IPS-18a (cell line): ENCODE data around the gene GPR158.

ENCODE experiments used
- H3K27ac ChIP-seq: one replicate; pipeline ENCODE4 v1.5.1; 2013; ENCODE audit warnings: low read length
- H3K27me3 ChIP-seq: one replicate; pipeline ENCODE4 v1.6.1; 2013; ENCODE audit warnings: mild to moderate bottlenecking, low read length; ENCODE audit not compliant: control insufficient read depth, insufficient read depth
- H3K36me3 ChIP-seq: one replicate; pipeline ENCODE4 v1.6.1; 2013; ENCODE audit warnings: low read depth, low read length; ENCODE audit not compliant: control insufficient read depth
- H3K4me1 ChIP-seq: one replicate; pipeline ENCODE4 v1.6.1; 2013; ENCODE audit warnings: low read depth, low read length; ENCODE audit not compliant: control insufficient read depth
- H3K4me3 ChIP-seq: one replicate; pipeline ENCODE4 v1.5.1; 2013; ENCODE audit warnings: low read length
- H3K9ac ChIP-seq: one replicate; pipeline ENCODE4 v1.6.1; 2013; ENCODE audit warnings: mild to moderate bottlenecking, low read length, moderate library complexity
- H3K9me3 ChIP-seq: one replicate; pipeline ENCODE4 v1.6.1; 2013; ENCODE audit warnings: low read depth, low read length; ENCODE audit not compliant: control insufficient read depth

GPR158 gene

GRCh38 chr10:25508112-25508815 lies 333.5 kb downstream of the GPR158 start:
- H3K9ac ChIP-seq = no peak overlapping the region
- H3K9me3 ChIP-seq = no peaks in the 10 kb centered on the region
- no peak overlapping the region for H3K4me3 ChIP-seq
- no peaks in the 10 kb centered on the region for H3K27me3 ChIP-seq
- H3K27ac ChIP-seq = no peak overlapping the region
- H3K36me3 ChIP-seq = no peaks in the 10 kb centered on the region
- H3K4me1 ChIP-seq = peaks cover 14% of the 10 kb centered on the region

DNA sequence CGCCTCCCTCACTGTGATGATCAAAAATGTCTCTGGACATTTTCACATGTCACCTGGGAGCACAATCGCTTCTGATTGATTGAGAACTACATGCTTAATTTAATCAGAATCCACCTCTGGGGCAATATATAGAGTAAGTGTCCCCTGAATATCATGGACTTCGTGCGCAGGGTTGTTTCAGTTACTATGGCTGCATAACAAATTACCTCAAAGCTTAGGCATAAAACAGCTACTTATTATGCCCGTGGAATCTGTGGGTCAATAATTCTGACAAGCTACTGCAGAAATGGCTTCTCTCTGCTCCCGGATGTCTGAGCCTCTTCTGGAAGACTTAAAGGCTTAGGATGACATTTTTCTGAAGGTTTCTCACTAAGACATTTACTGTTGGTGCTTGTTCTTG lies 334.4 kb downstream of the GPR158 start:
- Histone ChIP-seq H3K27ac (no peak overlapping the region), H3K9ac (no peak overlapping the region), H3K9me3 (no peaks in the 10 kb centered on the region), H3K36me3 (no peaks in the 10 kb centered on the region), H3K4me1 (peaks cover 14% of the 10 kb centered on the region), H3K4me3 (no peak overlapping the region), H3K27me3 (no peaks in the 10 kb centered on the region)

- Histone ChIP-seq H3K27ac (no peak overlapping the region), H3K9ac (no peak overlapping the region), H3K36me3 (no peaks in the 10 kb centered on the region), H3K4me3 (no peak overlapping the region), H3K9me3 (no peaks in the 10 kb centered on the region), H3K4me1 (no peaks in the 10 kb centered on the region), H3K27me3 (no peaks in the 10 kb centered on the region)
These were observed 347.5 kb downstream of the GPR158 start for GRCh38 chr10:25522294-25522693.

GRCh38 chr10:25522946-25523608 lies 348.3 kb downstream of the GPR158 start:
- no peak overlapping the region for H3K27ac ChIP-seq
- H3K36me3 ChIP-seq = no peaks in the 10 kb centered on the region
- H3K9ac ChIP-seq = no peak overlapping the region
- no peaks in the 10 kb centered on the region for H3K4me1 ChIP-seq
- no peak overlapping the region for H3K4me3 ChIP-seq
- H3K9me3 ChIP-seq = no peaks in the 10 kb centered on the region
- H3K27me3 ChIP-seq = no peaks in the 10 kb centered on the region

- Histone ChIP-seq H3K27ac (no peak overlapping the region), H3K36me3 (no peaks in the 10 kb centered on the region), H3K4me1 (no peaks in the 10 kb centered on the region), H3K4me3 (no peak overlapping the region), H3K9me3 (no peaks in the 10 kb centered on the region), H3K27me3 (no peaks in the 10 kb centered on the region), H3K9ac (no peak overlapping the region)
These were observed 355.5 kb downstream of the GPR158 start for GRCh38 chr10:25530306-25530705.

DNA sequence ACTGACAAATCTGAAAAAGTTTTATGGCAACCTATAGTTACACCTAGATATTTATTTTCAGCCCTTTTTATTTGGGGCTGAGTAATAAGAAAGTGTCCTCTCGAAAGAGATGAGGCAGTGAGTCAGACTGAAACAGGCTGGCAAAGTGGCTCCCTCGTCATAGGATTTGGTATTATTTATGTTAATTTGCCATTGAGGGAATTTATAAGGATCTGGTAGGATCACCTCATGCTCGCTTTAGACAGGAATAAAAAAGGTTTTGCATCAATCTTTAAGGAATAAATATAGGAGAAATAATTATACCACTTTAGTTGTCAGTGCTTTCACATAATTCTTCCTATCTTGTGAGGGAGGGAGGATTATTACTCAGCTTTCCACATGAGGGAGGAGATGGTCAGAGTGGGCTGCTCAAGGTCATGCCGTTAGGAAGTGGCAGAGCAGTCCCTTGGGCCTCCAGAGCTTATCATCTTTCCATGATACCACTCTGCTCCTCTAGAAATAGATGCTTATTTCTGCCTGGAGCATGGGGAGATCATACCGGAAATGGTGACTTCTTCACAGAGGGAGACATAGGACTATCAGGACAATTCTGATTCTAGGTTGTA lies 356.8 kb downstream of the GPR158 start:
- Histone ChIP-seq H3K9me3 (no peaks in the 10 kb centered on the region), H3K4me1 (no peaks in the 10 kb centered on the region), H3K4me3 (no peak overlapping the region), H3K27me3 (no peaks in the 10 kb centered on the region), H3K27ac (no peak overlapping the region), H3K9ac (no peak overlapping the region), H3K36me3 (no peaks in the 10 kb centered on the region)

DNA sequence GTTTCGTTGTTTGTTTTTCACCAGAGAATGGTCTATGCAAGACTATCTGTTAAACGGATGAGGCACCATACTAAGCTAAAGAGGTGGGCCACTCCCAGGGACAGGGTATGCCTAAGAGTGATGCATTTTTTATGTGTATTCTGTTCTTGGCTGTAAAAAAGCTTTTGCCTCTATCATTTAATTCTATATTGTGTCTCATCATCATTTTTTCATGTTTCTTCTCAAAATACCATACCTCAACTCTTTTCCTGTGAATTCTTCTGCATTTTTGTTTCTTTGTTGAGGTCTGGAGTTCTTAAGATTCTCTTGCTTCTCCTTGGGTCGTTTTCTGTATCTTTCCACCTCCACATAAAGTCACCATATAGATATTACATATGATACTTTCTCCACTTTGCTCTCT lies 357.4 kb downstream of the GPR158 start:
- H3K9me3 ChIP-seq = no peaks in the 10 kb centered on the region
- no peak overlapping the region for H3K4me3 ChIP-seq
- H3K27ac ChIP-seq = no peak overlapping the region
- no peaks in the 10 kb centered on the region for H3K4me1 ChIP-seq
- H3K36me3 ChIP-seq = no peaks in the 10 kb centered on the region
- H3K27me3 ChIP-seq = no peaks in the 10 kb centered on the region
- H3K9ac ChIP-seq = no peak overlapping the region

- H3K27ac ChIP-seq = no peak overlapping the region
- no peak overlapping the region for H3K9ac ChIP-seq
- H3K9me3 ChIP-seq = no peaks in the 10 kb centered on the region
- H3K4me1 ChIP-seq = no peaks in the 10 kb centered on the region
- no peak overlapping the region for H3K4me3 ChIP-seq
- H3K36me3 ChIP-seq = no peaks in the 10 kb centered on the region
- no peaks in the 10 kb centered on the region for H3K27me3 ChIP-seq
These were observed 361.2 kb downstream of the GPR158 start for GRCh38 chr10:25536027-25536426.

GRCh38 chr10:25547382-25547781 lies 372.6 kb downstream of the GPR158 start:
- no peak overlapping the region for H3K4me3 ChIP-seq
- H3K9ac ChIP-seq = no peak overlapping the region
- no peak overlapping the region for H3K27ac ChIP-seq
- no peaks in the 10 kb centered on the region for H3K36me3 ChIP-seq
- H3K4me1 ChIP-seq = peaks cover 9% of the 10 kb centered on the region
- no peaks in the 10 kb centered on the region for H3K27me3 ChIP-seq
- no peaks in the 10 kb centered on the region for H3K9me3 ChIP-seq

DNA sequence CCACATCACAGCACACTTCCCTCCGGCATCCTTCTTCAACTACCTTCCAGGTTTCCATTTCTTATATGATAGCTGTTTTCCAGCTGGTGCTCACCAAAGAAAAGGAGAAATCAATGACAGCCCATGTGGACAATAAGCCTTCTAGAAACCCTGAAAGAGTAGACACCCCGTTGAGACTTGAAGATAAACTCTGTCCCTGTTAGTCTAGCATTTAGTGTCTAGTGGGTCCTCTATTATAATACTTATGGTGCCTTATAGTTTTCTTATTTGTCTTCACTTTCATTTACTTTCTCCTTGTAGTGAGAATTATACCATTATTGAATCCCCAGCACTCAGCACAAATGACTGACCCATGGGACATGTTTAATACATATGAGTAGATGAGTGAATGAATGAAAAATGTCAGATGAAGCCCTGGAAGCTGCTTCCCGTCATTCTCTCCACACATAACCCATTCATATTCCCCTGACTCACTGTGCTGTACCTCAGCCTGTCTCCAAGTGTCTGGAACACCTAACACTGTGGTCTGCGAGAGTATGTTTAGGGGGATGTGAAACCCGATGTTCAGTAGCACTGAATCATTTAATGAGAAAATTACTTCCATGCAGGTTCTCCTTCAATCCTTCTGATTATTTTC lies 377.6 kb downstream of the GPR158 start:
- no peaks in the 10 kb centered on the region for H3K36me3 ChIP-seq
- H3K27ac ChIP-seq = no peak overlapping the region
- H3K9me3 ChIP-seq = no peaks in the 10 kb centered on the region
- H3K9ac ChIP-seq = no peak overlapping the region
- no peaks in the 10 kb centered on the region for H3K27me3 ChIP-seq
- H3K4me3 ChIP-seq = no peak overlapping the region
- H3K4me1 ChIP-seq = peaks cover 4% of the 10 kb centered on the region

- no peak overlapping the region for H3K27ac ChIP-seq
- H3K4me3 ChIP-seq = no peak overlapping the region
- no peak overlapping the region for H3K9ac ChIP-seq
- no peaks in the 10 kb centered on the region for H3K36me3 ChIP-seq
- H3K4me1 ChIP-seq = no peaks in the 10 kb centered on the region
- no peaks in the 10 kb centered on the region for H3K9me3 ChIP-seq
- no peaks in the 10 kb centered on the region for H3K27me3 ChIP-seq
These were observed 381.1 kb downstream of the GPR158 start for GRCh38 chr10:25555865-25556264.
